SK-N-SH (cell line): ENCODE results near the gene COL17A1. TPM values are rescaled to one million over a fixed set of nuclear protein-coding genes. Genes with fewer than 3 reads are reported as not detected.

Experiments
- CTCF ChIA-PET: fragments of 300-600, 350-600 bp; formaldehyde crosslinking; extraction: SDS; loops from one replicate; lab custom pipeline; 2021; lab: Yijun Ruan, JAX
- POLR2A ChIA-PET: fragments of 350-600 bp; sonication (Branson Sonifier 250); formaldehyde crosslinking; extraction: SDS; loops from one replicate; lab custom pipeline; 2020; ENCODE audit warnings: antibody characterized with exemption, inconsistent platforms; lab: Yijun Ruan, JAX
- DNase-seq: peaks from one replicate; pipeline ENCODE4 v3.0.0; 2012
- H2AFZ ChIP-seq: fragments of 200-600 bp; sonication (generic); 2 replicates; pipeline ENCODE4 v1.8.1; 2016; ENCODE audit warnings: antibody characterized with exemption, mild to moderate bottlenecking, low read depth
- H3F3A ChIP-seq: fragments of 200-600 bp; sonication (generic); replicated peaks from 2 replicates; pipeline ENCODE3; 2016; ENCODE audit warnings: antibody characterized with exemption, mild to moderate bottlenecking; ENCODE audit not compliant: insufficient read depth
- H3K27ac ChIP-seq, 2 experiments: fragments of 200-500 bp in 1 of 2; fragments of 200-600 bp in 1 of 2; sonication (Bioruptor generic) in 1 of 2; sonication (generic), shearing (Covaris generic) in 1 of 2; 2 replicates each; pipeline versions ENCODE4 v1.5.1 to v1.6.1; 2014 to 2016; ENCODE audit warnings: low read depth in 2 of 2, inconsistent platforms in 1 of 2, low read length in 1 of 2, mild to moderate bottlenecking in 1 of 2, mixed read lengths in 1 of 2
- H3K27me3 ChIP-seq: fragments of 200-600 bp; sonication (generic), shearing (Covaris generic); 2 replicates; pipeline ENCODE4 v1.6.1; 2016; ENCODE audit warnings: mixed run types; ENCODE audit not compliant: insufficient read depth
- H3K36me3 ChIP-seq, 2 experiments: fragments of 200-500 bp in 1 of 2; fragments of 200-600 bp in 1 of 2; sonication (Bioruptor generic) in 1 of 2; sonication (generic) in 1 of 2; replicated peaks in 1 of 2; 2 replicates each; pipeline versions ENCODE3 to v1.5.1; 2014 to 2016; ENCODE audit warnings: low read length in 1 of 2, mild to moderate bottlenecking in 1 of 2; ENCODE audit not compliant: insufficient read depth in 2 of 2, control insufficient read depth in 1 of 2
- H3K4me1 ChIP-seq, 2 experiments: fragments of 200-500 bp in 1 of 2; fragments of 200-600 bp in 1 of 2; sonication (Bioruptor generic) in 1 of 2; sonication (generic), shearing (Covaris generic) in 1 of 2; 2 replicates each; pipeline versions ENCODE4 v1.5.1 to v1.6.1; 2014 to 2016; ENCODE audit warnings: low read depth in 1 of 2, low read length in 1 of 2, mixed run types in 1 of 2; ENCODE audit not compliant: insufficient read depth in 2 of 2, control insufficient read depth in 1 of 2
- H3K4me2 ChIP-seq: fragments of 200-600 bp; sonication (generic), shearing (Covaris generic); 2 replicates; pipeline ENCODE4 v1.6.1; 2017; ENCODE audit warnings: mixed run types
- H3K4me3 ChIP-seq, 2 experiments: fragments of 200-500 bp in 1 of 2; fragments of 200-600 bp in 1 of 2; sonication (Bioruptor generic) in 1 of 2; sonication (generic), shearing (Covaris generic) in 1 of 2; 2 replicates each; pipeline versions ENCODE4 v1.5.1 to v1.8.1; 2014 to 2016; ENCODE audit warnings: low read depth in 2 of 2, inconsistent platforms in 1 of 2, low read length in 1 of 2, mild to moderate bottlenecking in 1 of 2, mixed read lengths in 1 of 2, moderate library complexity in 1 of 2
- H3K79me2 ChIP-seq: fragments of 200-600 bp; sonication (generic); 2 replicates; pipeline ENCODE4 v1.8.1; 2017; ENCODE audit warnings: mild to moderate bottlenecking; ENCODE audit not compliant: insufficient read depth
- H3K9ac ChIP-seq: fragments of 200-600 bp; sonication (generic); 2 replicates; pipeline ENCODE4 v1.6.1; 2017; ENCODE audit warnings: mixed run types
- H3K9me2 ChIP-seq: fragments of 200-600 bp; sonication (generic); 2 replicates; pipeline ENCODE4 v1.6.1; 2017; ENCODE audit warnings: mixed run types
- H3K9me3 ChIP-seq: fragments of 200-600 bp; sonication (generic); 2 replicates; pipeline ENCODE4 v1.6.1; 2017; ENCODE audit warnings: mixed run types, mild to moderate bottlenecking, moderate library complexity
- H4K20me1 ChIP-seq: fragments of 200-600 bp; sonication (generic); 2 replicates; pipeline ENCODE4 v1.6.1; 2017; ENCODE audit warnings: mild to moderate bottlenecking, mixed run types; ENCODE audit not compliant: insufficient read depth
- CHD2 ChIP-seq: fragments of 150-350 bp; IDR thresholded peaks from 2 replicates; pipeline ENCODE4 v1.6.1; 2018; ENCODE audit warnings: low read length; ENCODE audit not compliant: partially characterized antibody
- ELF1 ChIP-seq: IDR thresholded peaks from 2 replicates; pipeline ENCODE4 v1.4.0; 2012
- FOSL2 ChIP-seq: IDR thresholded peaks from 2 replicates; pipeline ENCODE4 v1.4.0; 2012; ENCODE audit warnings: low read depth, mild to moderate bottlenecking, moderate library complexity, borderline replicate concordance
- FOXM1 ChIP-seq: IDR thresholded peaks from 2 replicates; pipeline ENCODE4 v1.4.0; 2012; ENCODE audit warnings: low read depth, mild to moderate bottlenecking
- GABPA ChIP-seq: IDR thresholded peaks from 2 replicates; pipeline ENCODE4 v1.4.0; 2012; ENCODE audit warnings: low read depth, mild to moderate bottlenecking
- GATA2 ChIP-seq: sonication (generic); formaldehyde crosslinking; IDR thresholded peaks from 2 replicates; pipeline ENCODE4 v1.5.0; 2020; ENCODE audit warnings: mild to moderate bottlenecking, missing genetic modification reagents
- MAX ChIP-seq: IDR thresholded peaks from 2 replicates; pipeline ENCODE4 v1.4.0; 2012; ENCODE audit warnings: low read depth
- MXI1 ChIP-seq: IDR thresholded peaks from 2 replicates; pipeline ENCODE4 v1.6.1; 2012; ENCODE audit warnings: mild to moderate bottlenecking, low read depth, low read length, improper control_type of control experiment
- NRF1 ChIP-seq: IDR thresholded peaks from 2 replicates; pipeline ENCODE4 v1.6.1; 2012; ENCODE audit warnings: low read depth, mild to moderate bottlenecking, low read length
- RCOR1 ChIP-seq: fragments of 150-350 bp; IDR thresholded peaks from 2 replicates; pipeline ENCODE4 v1.6.1; 2017; ENCODE audit warnings: antibody characterized with exemption, low read length
- REST ChIP-seq: IDR thresholded peaks from 2 replicates; pipeline ENCODE4 v1.6.1; 2012; ENCODE audit warnings: mild to moderate bottlenecking, low read depth, low read length, moderate library complexity
- SIN3A ChIP-seq: IDR thresholded peaks from 2 replicates; pipeline ENCODE4 v1.6.1; 2012; ENCODE audit warnings: low read depth, mild to moderate bottlenecking, low read length, moderate library complexity, borderline replicate concordance
- SMC3 ChIP-seq: IDR thresholded peaks from 2 replicates; pipeline ENCODE4 v1.6.1; 2012; ENCODE audit warnings: low read depth, low read length, improper control_type of control experiment
- TAF1 ChIP-seq: IDR thresholded peaks from 2 replicates; pipeline ENCODE4 v1.6.1; 2012; ENCODE audit warnings: low read depth, mild to moderate bottlenecking, low read length, moderate library complexity, borderline replicate concordance
- YY1 ChIP-seq: IDR thresholded peaks from 2 replicates; pipeline ENCODE4 v1.4.0; 2012; ENCODE audit warnings: low read depth, mild to moderate bottlenecking
- WGBS: methylation state at CpG from one replicate; pipeline ENCODE4 v1.1.6; 2017; ENCODE audit warnings: low lambda C conversion rate; 5-methylcytosine and 5-hydroxymethylcytosine counted together
- polyA plus RNA-seq, 3 experiments: library from polyadenylated mRNA; depleted of rRNA; stranded (reverse); fragments of >200 nt; gene quantifications; 2 replicates each; pipeline ENCODE4 v1.2.3, GENCODE V29; 2012
- TF ChIP-seq, protein P1 (sequence below): IDR thresholded peaks from 2 replicates; pipeline ENCODE4; 2012
- TF ChIP-seq, protein P2 (sequence below): IDR thresholded peaks from 2 replicates; pipeline ENCODE4 v1.4.0; 2012; ENCODE audit warnings: low read depth, borderline replicate concordance
- TF ChIP-seq, protein P3 (sequence below): IDR thresholded peaks from 2 replicates; pipeline ENCODE4 v1.4.0; 2012; ENCODE audit warnings: low read depth, borderline replicate concordance
- TF ChIP-seq, protein P4 (sequence below): fragments of 150-350 bp; IDR thresholded peaks from 2 replicates; pipeline ENCODE4 v1.6.1; 2017; ENCODE audit warnings: antibody characterized with exemption, low read length, low read depth, borderline replicate concordance

Gene COL17A1
- polyA plus RNA-seq, 1 of the 3 experiments (the other 2 are of a cell fraction), result 0.12 TPM

DNA sequence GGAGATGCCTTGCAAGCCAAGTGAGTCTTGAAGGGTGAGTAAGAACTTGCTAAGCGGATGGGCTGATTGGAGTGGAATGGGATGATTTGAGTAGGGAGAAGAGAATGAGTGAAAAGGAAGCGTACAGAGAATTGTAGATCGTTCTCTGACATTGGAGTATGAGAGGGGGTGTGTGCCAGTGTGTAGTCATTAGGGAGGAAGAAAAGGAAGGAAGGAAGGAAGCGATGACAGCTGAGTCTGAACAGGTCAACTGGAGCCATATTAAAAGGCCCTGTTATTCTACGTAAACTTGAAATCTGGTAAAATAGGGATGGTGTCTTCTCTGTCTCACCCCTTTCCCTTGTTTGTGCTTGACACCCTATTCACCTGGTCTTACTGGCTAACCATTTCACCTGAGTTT is 63.7 kb downstream of the COL17A1 start:
- no peaks in the 10 kb centered on the region for H3K9me3 ChIP-seq
- H3K4me1 ChIP-seq, result peaks cover 0 to 3% of the 10 kb centered on the region in 2 experiments; a peak in 2 of 4 replicates
- H3K27ac ChIP-seq, result no peak overlapping the region
- peaks cover 19% of the 10 kb centered on the region for H3F3A ChIP-seq
- H3K9me2 ChIP-seq, result no peaks in the 10 kb centered on the region
- H3K79me2 ChIP-seq, result no peaks in the 10 kb centered on the region
- no peaks in the 10 kb centered on the region for H3K27me3 ChIP-seq
- no peak for DNase-seq
- no peaks in the 10 kb centered on the region for H4K20me1 ChIP-seq
- H3K4me3 ChIP-seq, result no peak overlapping the region
- no peak overlapping the region for H3K4me2 ChIP-seq
- peaks cover 71 to 82% of the 10 kb centered on the region in 2 experiments for H3K36me3 ChIP-seq
- H2AFZ ChIP-seq, result no peak overlapping the region
- ChIA-PET POLR2A (no interaction called here), CTCF (interaction anchor here (1.5 kb wide), 1 partner anchor 137 kb away, joined by 5 read pairs; no protein-coding TSS in a partner anchor)
- WGBS, result 95% methylated on average over 5 of the region's 5 CpGs
- H3K9ac ChIP-seq, result no peak overlapping the region
- TF ChIP-seq, protein P1, sequence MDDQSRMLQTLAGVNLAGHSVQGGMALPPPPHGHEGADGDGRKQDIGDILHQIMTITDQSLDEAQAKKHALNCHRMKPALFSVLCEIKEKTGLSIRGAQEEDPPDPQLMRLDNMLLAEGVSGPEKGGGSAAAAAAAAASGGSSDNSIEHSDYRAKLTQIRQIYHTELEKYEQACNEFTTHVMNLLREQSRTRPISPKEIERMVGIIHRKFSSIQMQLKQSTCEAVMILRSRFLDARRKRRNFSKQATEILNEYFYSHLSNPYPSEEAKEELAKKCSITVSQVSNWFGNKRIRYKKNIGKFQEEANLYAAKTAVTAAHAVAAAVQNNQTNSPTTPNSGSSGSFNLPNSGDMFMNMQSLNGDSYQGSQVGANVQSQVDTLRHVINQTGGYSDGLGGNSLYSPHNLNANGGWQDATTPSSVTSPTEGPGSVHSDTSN, result no peak
- no peak for TF ChIP-seq FOSL2
- TF ChIP-seq FOXM1, result no peak
- TF ChIP-seq SMC3, result no peak
- no peak for TF ChIP-seq NRF1
- TF ChIP-seq CHD2, result no peak
- TF ChIP-seq YY1, result no peak
- TF ChIP-seq, all 33 proteins: peak for 0

GRCh38 chr10:104021246-104021645 is 64.4 kb downstream of the COL17A1 start:
- Histone ChIP-seq H3K9me2 (no peaks in the 10 kb centered on the region), H3K36me3 (peaks cover 71 to 78% of the 10 kb centered on the region in 2 experiments), H3K4me1 (peaks cover 0 to 3% of the 10 kb centered on the region in 2 experiments; a peak in 2 of 4 replicates), H3K79me2 (no peaks in the 10 kb centered on the region), H4K20me1 (no peaks in the 10 kb centered on the region), H3K4me2 (no peak overlapping the region), H3F3A (peaks cover 16% of the 10 kb centered on the region), H3K9me3 (no peaks in the 10 kb centered on the region), H2AFZ (no peak overlapping the region), H3K27me3 (no peaks in the 10 kb centered on the region), H3K27ac (peak overlapping the region in 1 of 2 experiments; percentile 49; a peak in 1 of 4 replicates), H3K9ac (no peak overlapping the region), H3K4me3 (no peak overlapping the region)
- POLR2A ChIA-PET, result no interaction called here
- CTCF ChIA-PET, result interaction anchor here (1.3 to 1.5 kb wide), 2 partner anchors 24 to 136 kb away, joined by 3 to 5 read pairs; no protein-coding TSS in a partner anchor
- no peak for TF ChIP-seq YY1
- TF ChIP-seq, protein P2, sequence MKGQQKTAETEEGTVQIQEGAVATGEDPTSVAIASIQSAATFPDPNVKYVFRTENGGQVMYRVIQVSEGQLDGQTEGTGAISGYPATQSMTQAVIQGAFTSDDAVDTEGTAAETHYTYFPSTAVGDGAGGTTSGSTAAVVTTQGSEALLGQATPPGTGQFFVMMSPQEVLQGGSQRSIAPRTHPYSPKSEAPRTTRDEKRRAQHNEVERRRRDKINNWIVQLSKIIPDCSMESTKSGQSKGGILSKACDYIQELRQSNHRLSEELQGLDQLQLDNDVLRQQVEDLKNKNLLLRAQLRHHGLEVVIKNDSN, result no peak
- no peak for TF ChIP-seq FOXM1
- TF ChIP-seq ELF1, result no peak
- TF ChIP-seq TAF1, result no peak
- TF ChIP-seq REST, result no peak
- TF ChIP-seq, protein P3, sequence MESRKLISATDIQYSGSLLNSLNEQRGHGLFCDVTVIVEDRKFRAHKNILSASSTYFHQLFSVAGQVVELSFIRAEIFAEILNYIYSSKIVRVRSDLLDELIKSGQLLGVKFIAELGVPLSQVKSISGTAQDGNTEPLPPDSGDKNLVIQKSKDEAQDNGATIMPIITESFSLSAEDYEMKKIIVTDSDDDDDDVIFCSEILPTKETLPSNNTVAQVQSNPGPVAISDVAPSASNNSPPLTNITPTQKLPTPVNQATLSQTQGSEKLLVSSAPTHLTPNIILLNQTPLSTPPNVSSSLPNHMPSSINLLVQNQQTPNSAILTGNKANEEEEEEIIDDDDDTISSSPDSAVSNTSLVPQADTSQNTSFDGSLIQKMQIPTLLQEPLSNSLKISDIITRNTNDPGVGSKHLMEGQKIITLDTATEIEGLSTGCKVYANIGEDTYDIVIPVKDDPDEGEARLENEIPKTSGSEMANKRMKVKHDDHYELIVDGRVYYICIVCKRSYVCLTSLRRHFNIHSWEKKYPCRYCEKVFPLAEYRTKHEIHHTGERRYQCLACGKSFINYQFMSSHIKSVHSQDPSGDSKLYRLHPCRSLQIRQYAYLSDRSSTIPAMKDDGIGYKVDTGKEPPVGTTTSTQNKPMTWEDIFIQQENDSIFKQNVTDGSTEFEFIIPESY, result no peak
- no peak for TF ChIP-seq MAX
- TF ChIP-seq, protein P4, sequence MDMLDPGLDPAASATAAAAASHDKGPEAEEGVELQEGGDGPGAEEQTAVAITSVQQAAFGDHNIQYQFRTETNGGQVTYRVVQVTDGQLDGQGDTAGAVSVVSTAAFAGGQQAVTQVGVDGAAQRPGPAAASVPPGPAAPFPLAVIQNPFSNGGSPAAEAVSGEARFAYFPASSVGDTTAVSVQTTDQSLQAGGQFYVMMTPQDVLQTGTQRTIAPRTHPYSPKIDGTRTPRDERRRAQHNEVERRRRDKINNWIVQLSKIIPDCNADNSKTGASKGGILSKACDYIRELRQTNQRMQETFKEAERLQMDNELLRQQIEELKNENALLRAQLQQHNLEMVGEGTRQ, result no peak
- no peak for TF ChIP-seq GABPA
- TF ChIP-seq MXI1, result no peak
- TF ChIP-seq RCOR1, result no peak
- TF ChIP-seq GATA2, result no peak
- no peak for TF ChIP-seq SIN3A
- 100% methylated on average over 1 of the region's 1 CpG for WGBS
- no peak for DNase-seq
